Parathyroid adenoma (tissue), 2 donors: ENCODE measurements around the gene TTLL8.

Experiments used
- H2AFZ ChIP-seq: fragments of 300-600 bp; sonication (generic); one replicate; pipeline ENCODE4 v1.7.0; 2017; ENCODE audit warnings: antibody characterized with exemption, mild to moderate bottlenecking
- H3K27ac ChIP-seq: fragments of 300-600 bp; sonication (generic); one replicate; pipeline ENCODE4 v1.7.0; 2017
- H3K27me3 ChIP-seq: fragments of 300-600 bp; sonication (generic); one replicate; pipeline ENCODE4 v1.7.0; 2017; ENCODE audit warnings: low read length; ENCODE audit not compliant: control insufficient read depth, insufficient read depth
- H3K36me3 ChIP-seq: fragments of 300-600 bp; sonication (generic); one replicate; pipeline ENCODE4 v1.7.0; 2017; ENCODE audit warnings: low read length; ENCODE audit not compliant: control insufficient read depth, insufficient read depth
- H3K4me1 ChIP-seq: fragments of 300-600 bp; sonication (generic); one replicate; pipeline ENCODE4 v1.7.0; 2017; ENCODE audit warnings: control low read depth
- H3K4me2 ChIP-seq: fragments of 300-600 bp; sonication (generic); one replicate; pipeline ENCODE4 v1.7.0; 2017; ENCODE audit warnings: low read length
- H3K4me3 ChIP-seq: fragments of 300-600 bp; sonication (generic); one replicate; pipeline ENCODE4 v1.7.0; 2017; ENCODE audit warnings: low read depth, low read length
- H3K79me2 ChIP-seq: fragments of 300-600 bp; sonication (generic); one replicate; pipeline ENCODE4 v1.7.0; 2017; ENCODE audit warnings: control low read depth
- H3K9ac ChIP-seq: fragments of 300-600 bp; sonication (generic); one replicate; pipeline ENCODE4 v1.7.0; 2017; ENCODE audit warnings: mild to moderate bottlenecking
- H3K9me3 ChIP-seq: fragments of 300-600 bp; sonication (generic); one replicate; pipeline ENCODE4 v1.7.0; 2017; ENCODE audit warnings: low read length; ENCODE audit not compliant: control insufficient read depth
- CTCF ChIP-seq: fragments of 300-600 bp; sonication (generic); IDR thresholded peaks from one replicate; pipeline ENCODE4 v1.7.0; 2017; ENCODE audit warnings: antibody characterized with exemption, mild to moderate bottlenecking
- donor health status: primary hyperparathyroidism.

TTLL8 gene

GRCh38 chr22:49995361-49996118 lies 62.6 kb downstream of the TTLL8 start:
- H3K4me2 ChIP-seq: no peak overlapping the region
- H3K4me1 ChIP-seq: no peaks in the 10 kb centered on the region
- no peak overlapping the region for H3K4me3 ChIP-seq
- no peaks in the 10 kb centered on the region for H3K9me3 ChIP-seq
- no peaks in the 10 kb centered on the region for H3K79me2 ChIP-seq
- no peaks in the 10 kb centered on the region for H3K36me3 ChIP-seq
- no peak overlapping the region for H3K9ac ChIP-seq
- no peak overlapping the region for H3K27ac ChIP-seq
- H2AFZ ChIP-seq: no peak overlapping the region
- H3K27me3 ChIP-seq: no peaks in the 10 kb centered on the region
- TF ChIP-seq CTCF: no peak

GRCh38 chr22:49995041-49995360 lies 63.1 kb downstream of the TTLL8 start:
- Histone ChIP-seq H3K36me3 (no peaks in the 10 kb centered on the region), H3K9ac (no peak overlapping the region), H3K4me1 (no peaks in the 10 kb centered on the region), H2AFZ (no peak overlapping the region), H3K27ac (no peak overlapping the region), H3K9me3 (no peaks in the 10 kb centered on the region), H3K79me2 (no peaks in the 10 kb centered on the region), H3K27me3 (no peaks in the 10 kb centered on the region), H3K4me3 (no peak overlapping the region), H3K4me2 (no peak overlapping the region)
- no peak for TF ChIP-seq CTCF

GRCh38 chr22:49994361-49995040 lies 63.6 kb downstream of the TTLL8 start:
- no peaks in the 10 kb centered on the region for H3K9me3 ChIP-seq
- no peaks in the 10 kb centered on the region for H3K79me2 ChIP-seq
- H3K36me3 ChIP-seq: no peaks in the 10 kb centered on the region
- H3K27ac ChIP-seq: no peak overlapping the region
- no peak overlapping the region for H2AFZ ChIP-seq
- no peak overlapping the region for H3K9ac ChIP-seq
- H3K27me3 ChIP-seq: no peaks in the 10 kb centered on the region
- H3K4me1 ChIP-seq: no peaks in the 10 kb centered on the region
- H3K4me2 ChIP-seq: no peak overlapping the region
- no peak for TF ChIP-seq CTCF
- no peak overlapping the region for H3K4me3 ChIP-seq

GRCh38 chr22:49993649-49994360 lies 64.3 kb downstream of the TTLL8 start:
- Histone ChIP-seq H3K9me3 (no peaks in the 10 kb centered on the region), H3K79me2 (no peaks in the 10 kb centered on the region), H3K27ac (no peak overlapping the region), H3K36me3 (no peaks in the 10 kb centered on the region), H2AFZ (no peak overlapping the region), H3K9ac (no peak overlapping the region), H3K27me3 (no peaks in the 10 kb centered on the region), H3K4me2 (no peak overlapping the region), H3K4me3 (no peak overlapping the region), H3K4me1 (no peaks in the 10 kb centered on the region)
- no peak for TF ChIP-seq CTCF
